ENCODE measurements around the gene SQSTM1. TPM values are rescaled to one million over a fixed set of nuclear protein-coding genes. Genes with fewer than 3 reads are reported as not detected.

The SQSTM1 gene
- polyA plus RNA-seq, 1 of the 3 experiments (the other 2 are of a cell fraction): 181 TPM

DNA sequence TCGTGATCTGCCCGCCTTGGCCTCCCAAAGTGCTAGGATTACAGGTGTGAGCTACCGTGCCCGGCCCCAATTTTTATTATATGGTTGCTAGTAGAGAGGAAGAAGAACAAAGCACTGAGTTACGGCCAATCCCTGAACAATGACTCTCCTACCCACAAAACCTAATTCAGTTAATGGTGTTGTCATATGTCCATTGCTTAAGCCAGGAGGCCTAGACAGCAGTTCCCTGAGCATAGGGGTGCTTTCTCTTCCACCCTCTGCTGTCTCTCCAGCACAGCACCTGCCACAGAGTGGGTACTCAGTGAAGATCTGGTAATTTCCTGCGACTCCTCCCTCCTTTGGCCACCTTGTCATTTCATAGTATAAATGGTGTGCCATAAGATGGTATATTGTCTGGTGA is 48.4 kb upstream of the SQSTM1 start:
- H3K9me3 ChIP-seq: no peaks in the 10 kb centered on the region
- ChIA-PET POLR2A (no interaction called here), CTCF (interaction anchor here (2.7 kb wide), 1 partner anchor 10 kb away, joined by 21 read pairs; no protein-coding TSS in a partner anchor)
- TF ChIP-seq, protein P1, sequence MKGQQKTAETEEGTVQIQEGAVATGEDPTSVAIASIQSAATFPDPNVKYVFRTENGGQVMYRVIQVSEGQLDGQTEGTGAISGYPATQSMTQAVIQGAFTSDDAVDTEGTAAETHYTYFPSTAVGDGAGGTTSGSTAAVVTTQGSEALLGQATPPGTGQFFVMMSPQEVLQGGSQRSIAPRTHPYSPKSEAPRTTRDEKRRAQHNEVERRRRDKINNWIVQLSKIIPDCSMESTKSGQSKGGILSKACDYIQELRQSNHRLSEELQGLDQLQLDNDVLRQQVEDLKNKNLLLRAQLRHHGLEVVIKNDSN (IDR thresholded peaks at IDR 0.05; ENCODE audit: borderline replicate concordance, low read depth): no peak
- TF ChIP-seq SIN3A (IDR thresholded peaks at IDR 0.05; ENCODE audit: borderline replicate concordance, low read depth, low read length): no peak
- TF ChIP-seq GATA2 (CRISPR knock-in tag; IDR thresholded peaks at IDR 0.05): no peak
- no peak for TF ChIP-seq NFIC (IDR thresholded peaks at IDR 0.05; ENCODE audit: borderline replicate concordance)
- H3K9ac ChIP-seq: no peak overlapping the region
- no peak overlapping the region for H3K27ac ChIP-seq (ENCODE audit: low read depth in 2 of 2, low read length in 1 of 2)
- DNase-seq: no peak
- H3F3A ChIP-seq (replicated peaks; ENCODE audit: insufficient read depth): no peaks in the 10 kb centered on the region
- H3K27me3 ChIP-seq (ENCODE audit: insufficient read depth): no peaks in the 10 kb centered on the region
- H2AFZ ChIP-seq (ENCODE audit: low read depth): no peak overlapping the region
- peaks cover 0 to 3% of the 10 kb centered on the region in 2 experiments; a peak in 1 of 4 replicates for H3K4me1 ChIP-seq (ENCODE audit: control insufficient read depth in 1 of 2, insufficient read depth in 2 of 2, low read depth in 1 of 2, low read length in 1 of 2)
- H4K20me1 ChIP-seq (ENCODE audit: insufficient read depth): no peaks in the 10 kb centered on the region; the same call in 1 of the 2 replicates
- 97% methylated on average over 6 of the region's 6 CpGs for WGBS (ENCODE audit: low lambda C conversion rate)
- H3K4me3 ChIP-seq (ENCODE audit: low read depth in 2 of 2, low read length in 1 of 2): no peak overlapping the region
- peaks cover 48% of the 10 kb centered on the region for H3K79me2 ChIP-seq (ENCODE audit: insufficient read depth)
- H3K9me2 ChIP-seq: no peaks in the 10 kb centered on the region
- H3K36me3 ChIP-seq (replicated peaks in 1 of 2; ENCODE audit: control insufficient read depth in 1 of 2, insufficient read depth in 2 of 2, low read length in 1 of 2): peaks cover 56 to 71% of the 10 kb centered on the region in 2 experiments
- H3K4me2 ChIP-seq: no peak overlapping the region

DNA sequence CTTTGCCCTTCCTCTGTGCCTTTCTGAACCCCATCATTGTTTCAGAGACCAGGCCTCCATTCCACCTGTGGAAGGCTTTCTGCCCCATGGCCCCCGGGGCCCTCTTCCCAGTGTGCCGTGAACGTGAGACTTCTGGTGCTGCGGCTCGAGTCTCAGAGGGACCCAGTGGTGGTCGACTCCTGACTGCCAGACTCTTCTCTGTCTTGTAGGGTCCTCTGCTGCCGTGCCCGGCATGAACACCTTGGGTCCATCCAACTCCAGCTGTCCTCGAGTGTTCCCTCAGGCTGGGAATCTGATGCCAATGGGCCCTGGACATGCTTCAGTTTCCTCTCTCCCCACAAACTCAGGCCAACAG is 47.0 kb upstream of the SQSTM1 start:
- Histone ChIP-seq H3K4me2 (no peak overlapping the region), H3K9ac (no peak overlapping the region), H4K20me1 (ENCODE audit: insufficient read depth) (no peaks in the 10 kb centered on the region; the same call in 1 of the 2 replicates), H3K9me3 (no peaks in the 10 kb centered on the region), H3K4me1 (ENCODE audit: control insufficient read depth in 1 of 2, insufficient read depth in 2 of 2, low read depth in 1 of 2, low read length in 1 of 2) (no peaks in the 10 kb centered on the region), H3K27me3 (ENCODE audit: insufficient read depth) (no peaks in the 10 kb centered on the region), H2AFZ (ENCODE audit: low read depth) (no peak overlapping the region), H3K9me2 (no peaks in the 10 kb centered on the region), H3F3A (replicated peaks; ENCODE audit: insufficient read depth) (no peaks in the 10 kb centered on the region), H3K27ac (ENCODE audit: low read depth in 2 of 2, low read length in 1 of 2) (no peak overlapping the region), H3K36me3 (replicated peaks in 1 of 2; ENCODE audit: control insufficient read depth in 1 of 2, insufficient read depth in 2 of 2, low read length in 1 of 2) (peaks cover 49 to 78% of the 10 kb centered on the region in 2 experiments), H3K4me3 (ENCODE audit: low read depth in 2 of 2, low read length in 1 of 2) (no peak overlapping the region), H3K79me2 (ENCODE audit: insufficient read depth) (peaks cover 35% of the 10 kb centered on the region)
- CTCF ChIA-PET: interaction anchor here (2.7 kb wide), 1 partner anchor 11 kb away, joined by 21 read pairs; no protein-coding TSS in a partner anchor
- POLR2A ChIA-PET: no interaction called here
- TF ChIP-seq, protein P2, sequence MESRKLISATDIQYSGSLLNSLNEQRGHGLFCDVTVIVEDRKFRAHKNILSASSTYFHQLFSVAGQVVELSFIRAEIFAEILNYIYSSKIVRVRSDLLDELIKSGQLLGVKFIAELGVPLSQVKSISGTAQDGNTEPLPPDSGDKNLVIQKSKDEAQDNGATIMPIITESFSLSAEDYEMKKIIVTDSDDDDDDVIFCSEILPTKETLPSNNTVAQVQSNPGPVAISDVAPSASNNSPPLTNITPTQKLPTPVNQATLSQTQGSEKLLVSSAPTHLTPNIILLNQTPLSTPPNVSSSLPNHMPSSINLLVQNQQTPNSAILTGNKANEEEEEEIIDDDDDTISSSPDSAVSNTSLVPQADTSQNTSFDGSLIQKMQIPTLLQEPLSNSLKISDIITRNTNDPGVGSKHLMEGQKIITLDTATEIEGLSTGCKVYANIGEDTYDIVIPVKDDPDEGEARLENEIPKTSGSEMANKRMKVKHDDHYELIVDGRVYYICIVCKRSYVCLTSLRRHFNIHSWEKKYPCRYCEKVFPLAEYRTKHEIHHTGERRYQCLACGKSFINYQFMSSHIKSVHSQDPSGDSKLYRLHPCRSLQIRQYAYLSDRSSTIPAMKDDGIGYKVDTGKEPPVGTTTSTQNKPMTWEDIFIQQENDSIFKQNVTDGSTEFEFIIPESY (IDR thresholded peaks at IDR 0.05; ENCODE audit: borderline replicate concordance, low read depth): no peak
- TF ChIP-seq CHD2 (IDR thresholded peaks at IDR 0.05; ENCODE audit: low read length, partially characterized antibody) (no peak), SIN3A (IDR thresholded peaks at IDR 0.05; ENCODE audit: borderline replicate concordance, low read depth, low read length) (no peak), MEF2A (IDR thresholded peaks at IDR 0.05; ENCODE audit: borderline replicate concordance, low read depth) (no peak), GATA2 (CRISPR knock-in tag; IDR thresholded peaks at IDR 0.05) (no peak), EZH2phosphoT487 (IDR thresholded peaks at IDR 0.05; ENCODE audit: borderline replicate concordance, low read depth) (no peak), YY1 (IDR thresholded peaks at IDR 0.05; ENCODE audit: low read depth) (no peak), EP300 (IDR thresholded peaks at IDR 0.05; ENCODE audit: borderline replicate concordance in 1 of 2, low read depth in 1 of 2, low read length in 1 of 2) (no peak), JUND (IDR thresholded peaks at IDR 0.05) (no peak), FOXJ3 (CRISPR knock-in tag; IDR thresholded peaks at IDR 0.05) (no peak), NRF1 (IDR thresholded peaks at IDR 0.05; ENCODE audit: low read depth, low read length) (no peak), TEAD4 (IDR thresholded peaks at IDR 0.05; ENCODE audit: borderline replicate concordance, insufficient read depth) (no peak), TCF12 (IDR thresholded peaks at IDR 0.05) (no peak)
- TF ChIP-seq, protein P3, sequence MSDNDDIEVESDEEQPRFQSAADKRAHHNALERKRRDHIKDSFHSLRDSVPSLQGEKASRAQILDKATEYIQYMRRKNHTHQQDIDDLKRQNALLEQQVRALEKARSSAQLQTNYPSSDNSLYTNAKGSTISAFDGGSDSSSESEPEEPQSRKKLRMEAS (IDR thresholded peaks at IDR 0.05; ENCODE audit: low read depth): no peak
- TF ChIP-seq, protein P4, sequence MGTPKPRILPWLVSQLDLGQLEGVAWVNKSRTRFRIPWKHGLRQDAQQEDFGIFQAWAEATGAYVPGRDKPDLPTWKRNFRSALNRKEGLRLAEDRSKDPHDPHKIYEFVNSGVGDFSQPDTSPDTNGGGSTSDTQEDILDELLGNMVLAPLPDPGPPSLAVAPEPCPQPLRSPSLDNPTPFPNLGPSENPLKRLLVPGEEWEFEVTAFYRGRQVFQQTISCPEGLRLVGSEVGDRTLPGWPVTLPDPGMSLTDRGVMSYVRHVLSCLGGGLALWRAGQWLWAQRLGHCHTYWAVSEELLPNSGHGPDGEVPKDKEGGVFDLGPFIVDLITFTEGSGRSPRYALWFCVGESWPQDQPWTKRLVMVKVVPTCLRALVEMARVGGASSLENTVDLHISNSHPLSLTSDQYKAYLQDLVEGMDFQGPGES (IDR thresholded peaks at IDR 0.05; ENCODE audit: low read depth, low read length): no peak
- TF ChIP-seq, protein P5, sequence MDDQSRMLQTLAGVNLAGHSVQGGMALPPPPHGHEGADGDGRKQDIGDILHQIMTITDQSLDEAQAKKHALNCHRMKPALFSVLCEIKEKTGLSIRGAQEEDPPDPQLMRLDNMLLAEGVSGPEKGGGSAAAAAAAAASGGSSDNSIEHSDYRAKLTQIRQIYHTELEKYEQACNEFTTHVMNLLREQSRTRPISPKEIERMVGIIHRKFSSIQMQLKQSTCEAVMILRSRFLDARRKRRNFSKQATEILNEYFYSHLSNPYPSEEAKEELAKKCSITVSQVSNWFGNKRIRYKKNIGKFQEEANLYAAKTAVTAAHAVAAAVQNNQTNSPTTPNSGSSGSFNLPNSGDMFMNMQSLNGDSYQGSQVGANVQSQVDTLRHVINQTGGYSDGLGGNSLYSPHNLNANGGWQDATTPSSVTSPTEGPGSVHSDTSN (IDR thresholded peaks at IDR 0.05): no peak
- TF ChIP-seq, protein P1 (IDR thresholded peaks at IDR 0.05; ENCODE audit: borderline replicate concordance, low read depth): no peak
- 84% methylated on average over 9 of the region's 9 CpGs for WGBS (ENCODE audit: low lambda C conversion rate)
- no peak for DNase-seq

All from SK-N-SH (cell line).